ENCODE measurements around the gene MT1E. TPM values are rescaled to one million over a fixed set of nuclear protein-coding genes. Genes with fewer than 3 reads are reported as not detected.

The MT1E gene
- total RNA-seq, 4 donors from 2014 or later, result 52.4 to 106 (median 88.7) TPM

DNA sequence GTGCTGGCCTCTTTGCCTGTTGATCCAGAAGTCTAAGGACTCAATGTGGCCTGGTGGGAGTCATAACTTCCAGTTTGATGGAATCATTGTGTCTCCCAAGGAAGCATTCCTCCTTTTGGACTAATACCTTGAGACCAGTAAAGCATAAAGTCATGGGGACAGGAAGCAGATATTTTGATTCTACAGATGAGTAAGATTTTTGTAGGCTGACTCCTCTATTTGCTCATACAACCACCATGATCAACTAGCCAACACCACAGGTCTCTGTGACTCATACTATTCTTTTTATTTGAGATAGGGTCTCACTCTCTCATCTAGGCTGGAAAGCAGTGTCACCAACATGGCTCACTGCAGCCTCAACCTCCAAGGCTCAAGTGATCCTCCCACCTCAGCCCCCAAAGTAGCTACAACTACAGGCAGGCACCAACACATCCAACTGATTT is 11.0 kb upstream of the MT1E start:
- intact Hi-C loops (cut with DNase I), result no loop called here
- DNase-seq, result no peak
- H3K36me3 ChIP-seq, result no peaks in the 10 kb centered on the region

DNA sequence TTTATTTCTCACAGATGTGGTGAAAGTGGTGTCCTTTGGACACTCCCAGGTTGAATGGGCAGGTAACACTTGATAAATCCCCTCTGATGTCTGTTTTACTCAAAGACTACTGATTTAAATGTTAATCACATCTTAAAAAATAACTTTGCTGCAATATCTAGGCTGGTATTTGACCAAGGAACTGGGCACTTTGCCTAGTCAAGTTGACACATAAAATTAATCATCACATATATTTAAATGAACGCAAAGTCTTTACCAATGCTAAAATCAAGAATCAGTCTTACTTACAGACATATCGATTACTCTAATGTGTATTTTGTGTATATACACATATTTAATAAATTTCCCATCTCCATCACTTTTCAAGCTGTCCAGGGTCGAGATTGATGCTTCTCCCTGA is 10.2 kb upstream of the MT1E start:
- no peaks in the 10 kb centered on the region for H3K9me3 ChIP-seq
- no peak overlapping the region for H3K27ac ChIP-seq
- no peak for TF ChIP-seq POLR2A (IDR thresholded peaks at IDR 0.05)
- TF ChIP-seq, protein P1, sequence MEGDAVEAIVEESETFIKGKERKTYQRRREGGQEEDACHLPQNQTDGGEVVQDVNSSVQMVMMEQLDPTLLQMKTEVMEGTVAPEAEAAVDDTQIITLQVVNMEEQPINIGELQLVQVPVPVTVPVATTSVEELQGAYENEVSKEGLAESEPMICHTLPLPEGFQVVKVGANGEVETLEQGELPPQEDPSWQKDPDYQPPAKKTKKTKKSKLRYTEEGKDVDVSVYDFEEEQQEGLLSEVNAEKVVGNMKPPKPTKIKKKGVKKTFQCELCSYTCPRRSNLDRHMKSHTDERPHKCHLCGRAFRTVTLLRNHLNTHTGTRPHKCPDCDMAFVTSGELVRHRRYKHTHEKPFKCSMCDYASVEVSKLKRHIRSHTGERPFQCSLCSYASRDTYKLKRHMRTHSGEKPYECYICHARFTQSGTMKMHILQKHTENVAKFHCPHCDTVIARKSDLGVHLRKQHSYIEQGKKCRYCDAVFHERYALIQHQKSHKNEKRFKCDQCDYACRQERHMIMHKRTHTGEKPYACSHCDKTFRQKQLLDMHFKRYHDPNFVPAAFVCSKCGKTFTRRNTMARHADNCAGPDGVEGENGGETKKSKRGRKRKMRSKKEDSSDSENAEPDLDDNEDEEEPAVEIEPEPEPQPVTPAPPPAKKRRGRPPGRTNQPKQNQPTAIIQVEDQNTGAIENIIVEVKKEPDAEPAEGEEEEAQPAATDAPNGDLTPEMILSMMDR (IDR thresholded peaks at IDR 0.05), result no peak
- H3K36me3 ChIP-seq, result no peaks in the 10 kb centered on the region
- DNase-seq, result no peak
- H3K4me3 ChIP-seq, result no peak overlapping the region
- WGBS, 2 donors, result 59 to 68% methylated on average over 3 of the region's 3 CpGs
- intact Hi-C loops (cut with DNase I), result no loop called here
- peaks cover 18 to 42% (median 21%) of the 10 kb centered on the region in 3 donors for H3K4me1 ChIP-seq
- peaks cover 0 to 19% (median 0%) of the 10 kb centered on the region in 4 donors for H3K27me3 ChIP-seq

More for the DNA sequence above, 11.0 kb upstream of the MT1E start:
- TF ChIP-seq, protein P1 (IDR thresholded peaks at IDR 0.05), result no peak
- no peaks in the 10 kb centered on the region for H3K9me3 ChIP-seq
- H3K4me3 ChIP-seq, result no peak overlapping the region
- peaks cover 22 to 50% (median 26%) of the 10 kb centered on the region in 3 donors for H3K4me1 ChIP-seq
- peaks cover 0 to 19% (median 0%) of the 10 kb centered on the region in 4 donors for H3K27me3 ChIP-seq
- H3K27ac ChIP-seq, result no peak overlapping the region

DNA sequence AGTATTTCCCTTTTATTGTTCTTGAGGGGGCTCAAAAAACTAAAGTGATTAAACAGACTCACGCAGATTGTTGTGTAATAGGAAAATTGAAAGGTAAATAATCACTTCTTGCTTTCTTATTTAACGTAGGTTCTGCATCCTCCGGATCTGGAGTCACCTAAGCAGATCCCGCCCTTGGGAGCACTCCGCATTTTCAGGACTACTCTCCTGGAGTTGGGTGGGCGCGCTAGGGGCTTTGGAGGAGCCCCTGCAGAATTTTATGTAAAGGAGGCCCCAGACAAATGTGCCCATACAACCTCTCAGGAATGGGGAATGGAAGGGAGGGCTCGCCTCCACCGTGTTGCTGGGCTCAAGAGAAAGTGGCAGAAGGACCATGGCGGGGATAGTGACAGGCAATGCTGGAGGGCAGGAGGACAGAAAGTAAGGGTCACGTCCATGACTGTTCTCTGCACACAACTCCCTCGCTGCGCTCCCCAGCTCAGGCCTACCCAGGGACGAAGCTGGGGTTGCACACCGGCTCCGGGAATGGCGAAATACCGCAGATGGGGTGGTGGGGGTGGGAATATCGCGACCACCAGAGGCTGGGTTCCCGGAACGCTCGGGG is 8.9 kb upstream of the MT1E start:
- peak overlapping the region in 3 of 4 donors; percentile 58 to 64 (median 63) for H3K27ac ChIP-seq
- 61 to 71% methylated on average over 15 to 18 of the region's 23 CpGs for WGBS, 2 donors
- peaks cover 0 to 19% (median 0%) of the 10 kb centered on the region in 4 donors for H3K27me3 ChIP-seq
- intact Hi-C loops (cut with DNase I), result no loop called here
- peak overlapping the region; percentile 10 to 54 (median 42) for H3K4me3 ChIP-seq
- H3K4me1 ChIP-seq, result peaks cover 9 to 28% (median 11%) of the 10 kb centered on the region in 3 donors
- no peak for DNase-seq
- TF ChIP-seq, protein P1 (IDR thresholded peaks at IDR 0.05), result no peak
- TF ChIP-seq POLR2A (IDR thresholded peaks at IDR 0.05), result no peak
- no peaks in the 10 kb centered on the region for H3K9me3 ChIP-seq
- H3K36me3 ChIP-seq, result no peaks in the 10 kb centered on the region

DNA sequence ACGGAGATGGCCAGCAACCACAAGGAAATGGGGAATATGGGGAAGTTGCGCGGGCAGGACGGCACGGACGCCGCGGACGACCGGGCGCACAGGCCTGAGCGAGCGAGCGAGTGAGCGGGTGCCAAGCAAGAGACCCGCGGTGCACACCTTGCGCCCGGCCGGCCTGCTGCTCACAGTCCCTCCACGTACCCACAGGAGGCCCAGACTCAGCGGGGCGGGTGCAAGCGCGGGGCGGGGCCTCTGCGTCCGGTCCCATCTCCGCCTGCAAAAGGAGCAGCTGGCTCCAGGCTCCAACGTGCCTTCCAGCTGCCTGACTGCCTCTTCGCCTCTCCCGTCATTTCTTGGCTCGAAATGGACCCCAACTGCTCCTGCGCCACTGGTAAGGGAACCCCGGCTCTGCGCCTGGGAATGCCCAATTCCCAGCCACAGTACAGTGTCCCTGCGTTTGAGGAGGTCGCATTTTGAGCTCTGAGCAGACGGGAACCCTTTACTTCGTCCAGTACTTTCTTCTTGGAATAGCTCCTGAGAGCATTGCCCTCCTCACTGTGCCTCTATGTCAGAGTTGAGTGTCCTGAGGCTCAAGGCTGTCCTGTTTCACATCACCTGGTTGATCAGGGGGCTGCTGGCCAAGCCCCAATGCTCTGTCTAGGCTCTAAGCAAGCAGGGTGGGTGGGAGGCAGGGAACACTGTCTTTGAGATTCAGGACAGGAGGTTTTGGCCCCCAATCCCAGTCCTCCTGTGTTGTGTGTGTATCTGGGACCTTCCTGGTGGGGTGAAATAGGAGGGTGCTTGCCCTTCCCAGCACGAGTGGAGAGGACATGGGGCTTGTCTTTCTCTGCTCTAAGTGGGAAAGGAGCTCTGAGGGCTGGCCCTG is 8.1 kb upstream of the MT1E start:
- WGBS, 2 donors, result 4 to 24% methylated on average over 15 to 34 of the region's 41 CpGs
- peaks cover 0 to 19% (median 0%) of the 10 kb centered on the region in 4 donors for H3K27me3 ChIP-seq
- H3K4me1 ChIP-seq, result peaks cover 9 to 22% (median 11%) of the 10 kb centered on the region in 3 donors
- H3K36me3 ChIP-seq, result no peaks in the 10 kb centered on the region
- no peak for DNase-seq
- H3K27ac ChIP-seq, result peak overlapping the region; percentile 31 to 64 (median 60)
- TF ChIP-seq, protein P1 (IDR thresholded peaks at IDR 0.05), result peak in 1 of 6 experiments; percentile 17
- peak in 1 of 4 donors; percentile 24 for TF ChIP-seq POLR2A (IDR thresholded peaks at IDR 0.05)
- peak overlapping the region; percentile 10 to 54 (median 42) for H3K4me3 ChIP-seq
- intact Hi-C loops (cut with DNase I), result no loop called here
- H3K9me3 ChIP-seq, result no peaks in the 10 kb centered on the region

DNA sequence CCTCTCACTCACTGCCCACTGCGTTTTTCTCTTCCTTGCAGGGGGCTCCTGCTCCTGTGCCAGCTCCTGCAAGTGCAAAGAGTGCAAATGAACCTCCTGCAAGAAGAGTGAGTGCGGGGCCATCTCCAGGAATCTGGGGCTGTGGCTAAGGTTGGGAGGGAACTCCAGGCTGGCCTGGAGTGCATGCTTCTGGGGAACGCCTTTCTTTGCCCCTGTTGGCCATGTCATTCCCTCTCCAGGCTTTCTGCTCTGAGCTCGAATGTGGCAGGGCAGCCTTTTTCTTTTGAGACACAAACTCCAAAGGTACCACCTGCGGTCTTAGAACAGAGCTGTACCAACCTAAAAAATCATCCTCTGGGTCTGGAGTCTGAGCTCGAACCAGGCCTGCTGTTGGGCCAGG is 7.4 kb upstream of the MT1E start:
- peaks cover 0 to 19% (median 0%) of the 10 kb centered on the region in 4 donors for H3K27me3 ChIP-seq
- 63 to 82% methylated on average over 4 to 5 of the region's 6 CpGs for WGBS, 2 donors
- intact Hi-C loops (cut with DNase I), result no loop called here

More for the DNA sequence above, 7.4 kb upstream of the MT1E start:
- H3K27ac ChIP-seq, result no peak overlapping the region
- H3K4me1 ChIP-seq, result peaks cover 9 to 22% (median 11%) of the 10 kb centered on the region in 3 donors
- H3K9me3 ChIP-seq, result no peaks in the 10 kb centered on the region
- TF ChIP-seq, protein P1 (IDR thresholded peaks at IDR 0.05), result no peak
- no peak for TF ChIP-seq POLR2A (IDR thresholded peaks at IDR 0.05)
- no peak for DNase-seq
- no peaks in the 10 kb centered on the region for H3K36me3 ChIP-seq
- no peak overlapping the region for H3K4me3 ChIP-seq
